GM18873 (cell line): ENCODE measurements around the gene TMPRSS3.

ENCODE experiments used
- ATAC-seq: cut with Tn5 transposase; IDR thresholded peaks from one replicate; pipeline ENCODE4 v1.9.1; 2021; ENCODE audit warnings: mild to moderate bottlenecking, moderate library complexity, moderate number of reproducible peaks; ENCODE audit not compliant: unreplicated experiment, low FRiP score

TMPRSS3 gene

GRCh38 chr21:42375966-42376337, 19.9 kb downstream of the TMPRSS3 start:
- ATAC-seq, result no peak

- ATAC-seq, result no peak
Observed at GRCh38 chr21:42375506-42375905, 20.3 kb downstream of the TMPRSS3 start.

- ATAC-seq, result no peak
Observed at GRCh38 chr21:42374864-42375499, 20.9 kb downstream of the TMPRSS3 start.

GRCh38 chr21:42374457-42374856, 21.4 kb downstream of the TMPRSS3 start:
- ATAC-seq, result no peak

GRCh38 chr21:42373908-42374455, 21.9 kb downstream of the TMPRSS3 start:
- no peak for ATAC-seq

- no peak for ATAC-seq
Observed at GRCh38 chr21:42373196-42373907, 22.5 kb downstream of the TMPRSS3 start.

GRCh38 chr21:42370894-42371654, 24.8 kb downstream of the TMPRSS3 start:
- ATAC-seq, result no peak

- no peak for ATAC-seq
Observed at GRCh38 chr21:42369821-42370220, 26.0 kb downstream of the TMPRSS3 start.

- no peak for ATAC-seq
Observed at GRCh38 chr21:42367367-42368165, 28.3 kb downstream of the TMPRSS3 start.

- no peak for ATAC-seq
Observed at GRCh38 chr21:42366292-42367010, 29.4 kb downstream of the TMPRSS3 start, which contains the start of gene TFF1. Gene TFF1 (minus strand): TSS chr21:42366535. CDS start chr21:42366495, 40 bp downstream.

- ATAC-seq, result no peak
Observed at GRCh38 chr21:42365770-42366169, 30.1 kb downstream of the TMPRSS3 start.

GRCh38 chr21:42364304-42364865, 31.5 kb downstream of the TMPRSS3 start:
- no peak for ATAC-seq

- ATAC-seq, result no peak
Observed at GRCh38 chr21:42363312-42363711, 32.5 kb downstream of the TMPRSS3 start.

GRCh38 chr21:42362700-42363099, 33.2 kb downstream of the TMPRSS3 start:
- ATAC-seq, result no peak

- no peak for ATAC-seq
Observed at GRCh38 chr21:42362198-42362597, 33.7 kb downstream of the TMPRSS3 start.

GRCh38 chr21:42361286-42361685, 34.6 kb downstream of the TMPRSS3 start:
- no peak for ATAC-seq

- ATAC-seq, result no peak
Observed at GRCh38 chr21:42360317-42360716, 35.5 kb downstream of the TMPRSS3 start.

- ATAC-seq, result no peak
Observed at GRCh38 chr21:42358937-42359336, 36.9 kb downstream of the TMPRSS3 start.

GRCh38 chr21:42358261-42358660, 37.6 kb downstream of the TMPRSS3 start:
- no peak for ATAC-seq
